Keratinocyte (primary cell): ENCODE data around the gene NLRP9. TPM values are rescaled to one million over a fixed set of nuclear protein-coding genes. Genes with fewer than 3 reads are reported as not detected.

ENCODE experiments used
- DNase-seq: peaks from one replicate; pipeline ENCODE4 v3.0.0-alpha.2; 2011; ENCODE audit warnings: low read depth, missing footprints, low spot score
- FAIRE-seq: peaks from 2 replicates; lab custom pipeline; 2011; peaks lifted over from hg19 to GRCh38; lab: Jason Lieb, UNC
- H2AFZ ChIP-seq: 2 replicates; pipeline ENCODE4 v1.6.0; 2012; ENCODE audit warnings: low read length, control low read depth, inconsistent platforms; ENCODE audit not compliant: control insufficient read depth
- H3K27ac ChIP-seq: 2 replicates; pipeline ENCODE4 v1.5.1; 2011; ENCODE audit warnings: low read length; ENCODE audit not compliant: control insufficient read depth, insufficient read depth
- H3K27me3 ChIP-seq: 3 replicates; pipeline ENCODE4 v1.6.0; 2011; ENCODE audit warnings: low read length; ENCODE audit not compliant: control insufficient read depth, insufficient read depth; ENCODE audit errors: extremely low read depth
- H3K36me3 ChIP-seq, 2 experiments: 2 replicates in 1 of 2; 3 replicates in 1 of 2; pipeline ENCODE4 v1.5.1; 2011; ENCODE audit warnings: low read length in 2 of 2, mild to moderate bottlenecking in 1 of 2; ENCODE audit not compliant: control insufficient read depth in 2 of 2, insufficient read depth in 2 of 2; ENCODE audit errors: extremely low read depth in 1 of 2
- H3K4me1 ChIP-seq: 3 replicates; pipeline ENCODE4 v1.5.1; 2011; ENCODE audit warnings: low read length; ENCODE audit not compliant: control insufficient read depth, insufficient read depth; ENCODE audit errors: extremely low read depth
- H3K4me2 ChIP-seq: 3 replicates; pipeline ENCODE4 v1.6.0; 2011; ENCODE audit warnings: low read depth, low read length; ENCODE audit not compliant: control insufficient read depth, insufficient read depth; ENCODE audit errors: extremely low read depth
- H3K4me3 ChIP-seq, 3 experiments: fragments of 200-600 bp in 1 of 3; sonication (generic) in 1 of 3; 2 replicates in 2 of 3; 3 replicates in 1 of 3; pipeline ENCODE4 v1.5.1; 2011 to 2016; ENCODE audit warnings: low read length in 3 of 3, mild to moderate bottlenecking in 3 of 3, control low read depth in 2 of 3, inconsistent platforms in 1 of 3, low read depth in 1 of 3, mixed read lengths in 1 of 3, mixed run types in 1 of 3, moderate library complexity in 1 of 3; ENCODE audit not compliant: control insufficient read depth in 2 of 3, insufficient read depth in 2 of 3; ENCODE audit errors: extremely low read depth in 1 of 3
- H3K79me2 ChIP-seq: 2 replicates; pipeline ENCODE4 v1.6.0; 2012; ENCODE audit warnings: low read length; ENCODE audit not compliant: control insufficient read depth, insufficient read depth
- H3K9ac ChIP-seq: 3 replicates; pipeline ENCODE4 v1.6.0; 2011; ENCODE audit warnings: low read length; ENCODE audit not compliant: control insufficient read depth, insufficient read depth; ENCODE audit errors: extremely low read depth
- H3K9me1 ChIP-seq: 3 replicates; pipeline ENCODE4 v1.6.0; 2011; ENCODE audit warnings: low read length; ENCODE audit not compliant: control insufficient read depth, insufficient read depth; ENCODE audit errors: extremely low read depth
- H3K9me3 ChIP-seq: 2 replicates; pipeline ENCODE4 v1.5.1; 2012; ENCODE audit warnings: low read depth, low read length; ENCODE audit not compliant: control insufficient read depth
- H4K20me1 ChIP-seq: 3 replicates; pipeline ENCODE4 v1.6.0; 2011; ENCODE audit warnings: low read length; ENCODE audit not compliant: control insufficient read depth, insufficient read depth; ENCODE audit errors: extremely low read depth
- CTCF ChIP-seq, 3 experiments: IDR thresholded peaks in 1 of 3; conservative IDR thresholded peaks in 1 of 3; optimal IDR thresholded peaks in 1 of 3; 2 replicates in 2 of 3; 3 replicates in 1 of 3; pipeline versions ENCODE3 to v1.5.1; 2011; ENCODE audit warnings: low read length in 3 of 3, mild to moderate bottlenecking in 3 of 3, moderate library complexity in 2 of 3, control low read depth in 1 of 3, inconsistent platforms in 1 of 3; ENCODE audit not compliant: insufficient read depth in 2 of 3; ENCODE audit errors: extremely low read depth in 1 of 3
- EZH2 ChIP-seq: IDR thresholded peaks from one replicate; pipeline ENCODE4 v1.6.1; 2012; ENCODE audit warnings: inconsistent platforms, mild to moderate bottlenecking, low read length, moderate library complexity
- dilution Hi-C: fragments of 300-500 bp; cut with MboI; formaldehyde crosslinking; loops from one replicate; pipeline ENCODE4 v1.7.0; 2020; ENCODE audit warnings: low sequenced_read_pairs; ENCODE audit not compliant: extremely low pct_ligation_motif_present
- polyA plus RNA-seq, 5 experiments: library from polyadenylated mRNA; depleted of rRNA in 3 of 5; stranded (reverse) in 3 of 5; stranded (forward) in 1 of 5; unstranded in 1 of 5; fragments of >200 nt; gene quantifications; 1 replicate in 1 of 5; 2 replicates in 3 of 5; 3 replicates in 1 of 5; pipeline versions ENCODE4 v1.2.1 to v1.2.3, GENCODE V29; 2011 to 2012; ENCODE audit warnings: missing spikeins in 2 of 5, low read depth in 1 of 5, low replicate concordance in 1 of 5

NLRP9 gene
- polyA plus RNA-seq, 1 donor (not counting 4 experiments of a cell fraction or from before 2014, with no cell fraction given) = not detected

GRCh38 chr19:55687281-55688201 lies 50.7 kb downstream of the NLRP9 start:
- H3K9me1 ChIP-seq = no peaks in the 10 kb centered on the region
- no peaks in the 10 kb centered on the region for H3K9me3 ChIP-seq
- peaks cover 46% of the 10 kb centered on the region for H3K79me2 ChIP-seq
- no peak overlapping the region for H3K27ac ChIP-seq
- H3K9ac ChIP-seq = no peak overlapping the region
- DNase-seq (no peak), FAIRE-seq (no peak)
- no peaks in the 10 kb centered on the region for H3K4me1 ChIP-seq
- no peak overlapping the region for H3K4me3 ChIP-seq
- TF ChIP-seq EZH2 (no peak), CTCF (optimal IDR thresholded peaks at IDR 0.05 in 1 of 3, IDR thresholded peaks at IDR 0.05 in 1 of 3, conservative IDR thresholded peaks at IDR 0.05 in 1 of 3; ENCODE audit: extremely low read depth in 1 of 3, insufficient read depth in 2 of 3, low read length in 3 of 3) (no peak)
- H2AFZ ChIP-seq = no peak overlapping the region
- H3K36me3 ChIP-seq = peaks cover 30 to 34% of the 10 kb centered on the region in 2 experiments
- no peaks in the 10 kb centered on the region for H3K27me3 ChIP-seq
- H3K4me2 ChIP-seq = no peak overlapping the region
- peaks cover 4% of the 10 kb centered on the region for H4K20me1 ChIP-seq
- dilution Hi-C loops = no loop called here

- Histone ChIP-seq H3K27me3 (no peaks in the 10 kb centered on the region), H3K9me3 (no peaks in the 10 kb centered on the region), H3K9ac (no peak overlapping the region), H3K4me2 (no peak overlapping the region), H3K36me3 (peaks cover 32 to 37% of the 10 kb centered on the region in 2 experiments), H3K9me1 (no peaks in the 10 kb centered on the region), H4K20me1 (peaks cover 4% of the 10 kb centered on the region), H3K27ac (no peak overlapping the region), H2AFZ (no peak overlapping the region), H3K4me1 (no peaks in the 10 kb centered on the region), H3K79me2 (peaks cover 55% of the 10 kb centered on the region), H3K4me3 (no peak overlapping the region)
- dilution Hi-C loops = no loop called here
- TF ChIP-seq EZH2 = no peak
- no peak for TF ChIP-seq CTCF (optimal IDR thresholded peaks at IDR 0.05 in 1 of 3, IDR thresholded peaks at IDR 0.05 in 1 of 3, conservative IDR thresholded peaks at IDR 0.05 in 1 of 3; ENCODE audit: extremely low read depth in 1 of 3, insufficient read depth in 2 of 3, low read length in 3 of 3)
- no peak for DNase-seq
- FAIRE-seq = no peak
Observed at GRCh38 chr19:55686311-55687050, 51.7 kb downstream of the NLRP9 start.
